Keratinocyte (primary cell): ENCODE measurements around the gene CCDC175.

ENCODE experiments used
- EZH2 ChIP-seq: IDR thresholded peaks from one replicate; pipeline ENCODE4 v1.6.1; 2012; ENCODE audit warnings: inconsistent platforms, mild to moderate bottlenecking, low read length, moderate library complexity
- TF ChIP-seq, protein P1 (sequence below), 3 experiments: IDR thresholded peaks in 1 of 3; conservative IDR thresholded peaks in 1 of 3; optimal IDR thresholded peaks in 1 of 3; 2 replicates in 2 of 3; 3 replicates in 1 of 3; pipeline versions ENCODE3 to v1.5.1; 2011; ENCODE audit warnings: low read length in 3 of 3, mild to moderate bottlenecking in 3 of 3, moderate library complexity in 2 of 3, control low read depth in 1 of 3, inconsistent platforms in 1 of 3; ENCODE audit not compliant: insufficient read depth in 2 of 3; ENCODE audit errors: extremely low read depth in 1 of 3

GRCh38 chr14:59543873-59544272 lies 32.7 kb downstream of the CCDC175 start:
- TF ChIP-seq, protein P1, sequence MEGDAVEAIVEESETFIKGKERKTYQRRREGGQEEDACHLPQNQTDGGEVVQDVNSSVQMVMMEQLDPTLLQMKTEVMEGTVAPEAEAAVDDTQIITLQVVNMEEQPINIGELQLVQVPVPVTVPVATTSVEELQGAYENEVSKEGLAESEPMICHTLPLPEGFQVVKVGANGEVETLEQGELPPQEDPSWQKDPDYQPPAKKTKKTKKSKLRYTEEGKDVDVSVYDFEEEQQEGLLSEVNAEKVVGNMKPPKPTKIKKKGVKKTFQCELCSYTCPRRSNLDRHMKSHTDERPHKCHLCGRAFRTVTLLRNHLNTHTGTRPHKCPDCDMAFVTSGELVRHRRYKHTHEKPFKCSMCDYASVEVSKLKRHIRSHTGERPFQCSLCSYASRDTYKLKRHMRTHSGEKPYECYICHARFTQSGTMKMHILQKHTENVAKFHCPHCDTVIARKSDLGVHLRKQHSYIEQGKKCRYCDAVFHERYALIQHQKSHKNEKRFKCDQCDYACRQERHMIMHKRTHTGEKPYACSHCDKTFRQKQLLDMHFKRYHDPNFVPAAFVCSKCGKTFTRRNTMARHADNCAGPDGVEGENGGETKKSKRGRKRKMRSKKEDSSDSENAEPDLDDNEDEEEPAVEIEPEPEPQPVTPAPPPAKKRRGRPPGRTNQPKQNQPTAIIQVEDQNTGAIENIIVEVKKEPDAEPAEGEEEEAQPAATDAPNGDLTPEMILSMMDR (optimal IDR thresholded peaks at IDR 0.05 in 1 of 3, IDR thresholded peaks at IDR 0.05 in 1 of 3, conservative IDR thresholded peaks at IDR 0.05 in 1 of 3; ENCODE audit: extremely low read depth in 1 of 3, insufficient read depth in 2 of 3, low read length in 3 of 3) = no peak
- no peak for TF ChIP-seq EZH2
